HEK293 (cell line): ENCODE data around the gene PTPRN2.

Experiments
- CTCF ChIA-PET: fragments of 350-600 bp; formaldehyde crosslinking; extraction: SDS; loops from one replicate; lab custom pipeline; 2021; ENCODE audit warnings: antibody characterized with exemption; lab: Yijun Ruan, JAX
- POLR2A ChIA-PET: fragments of 300-600 bp; formaldehyde crosslinking; extraction: SDS; loops from one replicate; lab custom pipeline; 2020; ENCODE audit warnings: antibody characterized with exemption, inconsistent platforms; lab: Yijun Ruan, JAX
- H3K27ac ChIP-seq: fragments of 200-500 bp; sonication (Bioruptor generic); 2 replicates; pipeline ENCODE4 v1.5.1; 2014; ENCODE audit warnings: low read depth, low read length, control low read depth, inconsistent platforms; ENCODE audit errors: extremely low read depth
- H3K36me3 ChIP-seq, 2 experiments: fragments of 200-500 bp in 1 of 2; sonication (Bioruptor generic) in 1 of 2; 1 replicate in 1 of 2; 2 replicates in 1 of 2; pipeline ENCODE4 v1.5.1; 2014 to 2017; ENCODE audit warnings: inconsistent platforms in 2 of 2, low read length in 2 of 2; ENCODE audit not compliant: control insufficient read depth in 2 of 2, insufficient read depth in 1 of 2
- H3K4me1 ChIP-seq: fragments of 200-500 bp; sonication (Bioruptor generic); 2 replicates; pipeline ENCODE4 v1.5.1; 2014; ENCODE audit warnings: mild to moderate bottlenecking, low read length, inconsistent platforms; ENCODE audit not compliant: control insufficient read depth, insufficient read depth
- H3K4me3 ChIP-seq: 2 replicates; pipeline ENCODE4 v1.5.1; 2011; ENCODE audit warnings: low read depth, mild to moderate bottlenecking, control low read depth, low read length, moderate library complexity
- H3K9me3 ChIP-seq: fragments of 200-500 bp; sonication (Bioruptor generic); 2 replicates; pipeline ENCODE4 v1.5.1; 2014; ENCODE audit warnings: low read depth, low read length, inconsistent platforms; ENCODE audit not compliant: control insufficient read depth, insufficient read depth
- EGR2 ChIP-seq: fragments of 450-650 bp; formaldehyde crosslinking; IDR thresholded peaks from 2 replicates; pipeline ENCODE4 v1.5.1; 2016; ENCODE audit warnings: low read depth, missing biosample characterization, missing genetic modification characterization
- KLF10 ChIP-seq: fragments of 450-650 bp; IDR thresholded peaks from 2 replicates; pipeline ENCODE4 v1.5.1; 2018; ENCODE audit warnings: missing biosample characterization, mild to moderate bottlenecking, missing genetic modification characterization
- OSR2 ChIP-seq: fragments of 450-650 bp; formaldehyde crosslinking; IDR thresholded peaks from 2 replicates; pipeline ENCODE4 v1.5.1; 2016; ENCODE audit warnings: missing biosample characterization, missing genetic modification characterization
- PRDM4 ChIP-seq: fragments of 450-650 bp; formaldehyde crosslinking; IDR thresholded peaks from 2 replicates; pipeline ENCODE4 v1.5.1; 2017; ENCODE audit warnings: missing biosample characterization, missing genetic modification characterization
- REST ChIP-seq: fragments of 450-650 bp; formaldehyde crosslinking; IDR thresholded peaks from 2 replicates; pipeline ENCODE4 v1.5.1; 2016; ENCODE audit warnings: missing biosample characterization, missing genetic modification characterization
- SCRT1 ChIP-seq: fragments of 450-650 bp; formaldehyde crosslinking; IDR thresholded peaks from 2 replicates; pipeline ENCODE4 v1.5.1; 2016; ENCODE audit warnings: missing biosample characterization, missing genetic modification characterization, borderline replicate concordance
- SETDB1 ChIP-seq: IDR thresholded peaks from one replicate; pipeline ENCODE4 v1.6.1; 2017; ENCODE audit warnings: mild to moderate bottlenecking, low read length, moderate library complexity, mixed read lengths; ENCODE audit not compliant: insufficient read length
- SP3 ChIP-seq: fragments of 450-650 bp; formaldehyde crosslinking; IDR thresholded peaks from 2 replicates; pipeline ENCODE4 v1.5.1; 2016; ENCODE audit warnings: missing biosample characterization, missing genetic modification characterization
- ZNF169 ChIP-seq: fragments of 450-650 bp; formaldehyde crosslinking; IDR thresholded peaks from 2 replicates; pipeline ENCODE4 v1.5.1; 2016; ENCODE audit warnings: missing biosample characterization, missing genetic modification characterization
- ZNF311 ChIP-seq: fragments of 450-650 bp; formaldehyde crosslinking; IDR thresholded peaks from 2 replicates; pipeline ENCODE4 v1.5.1; 2017; ENCODE audit warnings: missing biosample characterization, missing genetic modification characterization, borderline replicate concordance
- ZNF416 ChIP-seq: fragments of 450-650 bp; formaldehyde crosslinking; IDR thresholded peaks from 2 replicates; pipeline ENCODE4 v1.5.1; 2016; ENCODE audit warnings: missing biosample characterization, missing genetic modification characterization
- ZNF548 ChIP-seq: fragments of 450-650 bp; formaldehyde crosslinking; IDR thresholded peaks from 2 replicates; pipeline ENCODE4 v1.5.1; 2016; ENCODE audit warnings: missing biosample characterization, missing genetic modification characterization
- ZNF658 ChIP-seq: fragments of 450-650 bp; formaldehyde crosslinking; IDR thresholded peaks from 2 replicates; pipeline ENCODE4; 2016; ENCODE audit warnings: missing biosample characterization, missing genetic modification characterization
- ZNF660 ChIP-seq: fragments of 450-650 bp; IDR thresholded peaks from 2 replicates; pipeline ENCODE4 v1.5.1; 2018; ENCODE audit warnings: missing biosample characterization, mild to moderate bottlenecking, missing genetic modification characterization
- ZNF692 ChIP-seq: fragments of 450-650 bp; formaldehyde crosslinking; IDR thresholded peaks from 2 replicates; pipeline ENCODE4 v1.5.1; 2016; ENCODE audit warnings: missing biosample characterization, missing genetic modification characterization
- TF ChIP-seq, protein P1 (sequence below): fragments of 450-650 bp; formaldehyde crosslinking; IDR thresholded peaks from 2 replicates; pipeline ENCODE4 v1.5.1; 2017; ENCODE audit warnings: missing biosample characterization, mild to moderate bottlenecking, missing genetic modification characterization, moderate library complexity

PTPRN2 gene

DNA sequence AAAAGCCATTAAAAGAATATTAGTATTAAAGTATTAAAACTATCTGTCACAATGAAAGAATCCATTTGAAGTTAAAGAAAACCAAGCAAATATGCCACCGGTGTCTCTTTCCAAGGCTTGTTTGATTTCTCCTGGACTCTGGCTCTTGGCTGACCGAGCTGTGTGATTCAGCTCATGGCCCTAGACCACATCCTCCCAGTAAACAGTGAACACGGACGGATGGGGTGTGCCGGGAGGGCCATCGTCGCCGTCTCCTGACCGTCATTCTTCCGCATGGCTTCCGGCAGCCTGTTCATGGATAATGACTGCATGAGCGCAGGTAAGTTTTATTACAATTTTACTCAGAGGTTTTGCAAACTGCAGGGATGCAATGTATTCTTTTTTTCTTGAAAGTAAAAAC, 1032.3 kb downstream of the PTPRN2 start:
- H3K4me3 ChIP-seq = no peak overlapping the region
- no peaks in the 10 kb centered on the region for H3K36me3 ChIP-seq
- no peak overlapping the region for H3K27ac ChIP-seq
- no peaks in the 10 kb centered on the region for H3K9me3 ChIP-seq
- ChIA-PET POLR2A (no interaction called here), CTCF (interaction anchor here (0.6 to 0.9 kb wide), 3 partner anchors 21 to 143 kb away, joined by 3 read pairs; no protein-coding TSS in a partner anchor)
- no peaks in the 10 kb centered on the region for H3K4me1 ChIP-seq
- TF ChIP-seq SP3 (tag by site-specific recombination) (no peak), ZNF169 (tag by site-specific recombination) (no peak), REST (tag by site-specific recombination) (no peak), KLF10 (tag by site-specific recombination) (no peak), EGR2 (tag by site-specific recombination) (no peak), ZNF548 (tag by site-specific recombination) (no peak), OSR2 (no peak), ZNF311 (no peak), ZNF660 (tag by site-specific recombination) (no peak), ZNF416 (tag by site-specific recombination) (no peak), SCRT1 (tag by site-specific recombination) (no peak), ZNF692 (tag by site-specific recombination) (no peak), PRDM4 (no peak), ZNF658 (no peak), SETDB1 (no peak)
- TF ChIP-seq, protein P1, sequence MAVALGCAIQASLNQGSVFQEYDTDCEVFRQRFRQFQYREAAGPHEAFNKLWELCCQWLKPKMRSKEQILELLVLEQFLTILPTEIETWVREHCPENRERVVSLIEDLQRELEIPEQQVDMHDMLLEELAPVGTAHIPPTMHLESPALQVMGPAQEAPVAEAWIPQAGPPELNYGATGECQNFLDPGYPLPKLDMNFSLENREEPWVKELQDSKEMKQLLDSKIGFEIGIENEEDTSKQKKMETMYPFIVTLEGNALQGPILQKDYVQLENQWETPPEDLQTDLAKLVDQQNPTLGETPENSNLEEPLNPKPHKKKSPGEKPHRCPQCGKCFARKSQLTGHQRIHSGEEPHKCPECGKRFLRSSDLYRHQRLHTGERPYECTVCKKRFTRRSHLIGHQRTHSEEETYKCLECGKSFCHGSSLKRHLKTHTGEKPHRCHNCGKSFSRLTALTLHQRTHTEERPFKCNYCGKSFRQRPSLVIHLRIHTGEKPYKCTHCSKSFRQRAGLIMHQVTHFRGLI (tag by site-specific recombination) = no peak
